GM18867 (cell line): ENCODE results near the gene LOXL4.

Source experiments
- ATAC-seq: cut with Tn5 transposase; IDR thresholded peaks from one replicate; pipeline ENCODE4 v1.9.1; 2021; ENCODE audit warnings: mild to moderate bottlenecking, moderate library complexity; ENCODE audit not compliant: unreplicated experiment

Gene LOXL4

GRCh38 chr10:98205351-98205750 is 62.6 kb downstream of the LOXL4 start:
- no peak for ATAC-seq

- no peak for ATAC-seq
Measured at GRCh38 chr10:98202378-98202777, 65.6 kb downstream of the LOXL4 start.

- no peak for ATAC-seq
Measured at GRCh38 chr10:98201760-98202159, 66.2 kb downstream of the LOXL4 start.
